GM18502 (cell line): ENCODE data around the gene DNAJC16.
"Not testable (repeated sequence)": the region's sequence is repeated elsewhere in the genome, so short reads cannot be mapped to it uniquely, and the experiment has no call there.

ENCODE experiments used
- ATAC-seq: cut with Tn5 transposase; IDR thresholded peaks from one replicate; pipeline ENCODE4 v1.9.1; 2021; ENCODE audit warnings: mild to moderate bottlenecking; ENCODE audit not compliant: unreplicated experiment, poor library complexity

The DNAJC16 gene

GRCh38 chr1:15575549-15576150 is 49.0 kb downstream of the DNAJC16 start:
- no peak for ATAC-seq

- ATAC-seq: no peak
Measured at GRCh38 chr1:15577691-15578090, 51.0 kb downstream of the DNAJC16 start.

GRCh38 chr1:15578921-15579682 is 52.5 kb downstream of the DNAJC16 start:
- ATAC-seq: peak; percentile 20

DNA sequence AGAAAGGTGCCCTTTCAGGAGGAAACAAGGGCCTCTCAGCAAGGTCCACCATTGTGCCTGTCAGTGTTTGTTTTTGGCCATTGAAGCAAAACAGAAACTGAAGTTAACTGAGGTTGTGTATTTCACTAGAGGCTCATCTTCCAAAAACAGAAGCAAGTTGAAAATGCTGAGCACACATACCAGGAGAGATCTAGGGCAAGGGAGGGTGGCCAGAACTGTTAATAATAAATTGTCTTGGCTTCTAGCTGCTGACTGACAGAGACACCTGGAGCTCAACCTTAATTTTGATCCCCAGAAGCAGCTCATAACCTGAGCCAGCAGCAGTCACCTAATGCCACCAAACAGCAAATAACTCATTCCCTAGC is 53.0 kb downstream of the DNAJC16 start:
- ATAC-seq: peak; percentile 43

- no peak for ATAC-seq
Measured at GRCh38 chr1:15583016-15583706, 56.5 kb downstream of the DNAJC16 start.

DNA sequence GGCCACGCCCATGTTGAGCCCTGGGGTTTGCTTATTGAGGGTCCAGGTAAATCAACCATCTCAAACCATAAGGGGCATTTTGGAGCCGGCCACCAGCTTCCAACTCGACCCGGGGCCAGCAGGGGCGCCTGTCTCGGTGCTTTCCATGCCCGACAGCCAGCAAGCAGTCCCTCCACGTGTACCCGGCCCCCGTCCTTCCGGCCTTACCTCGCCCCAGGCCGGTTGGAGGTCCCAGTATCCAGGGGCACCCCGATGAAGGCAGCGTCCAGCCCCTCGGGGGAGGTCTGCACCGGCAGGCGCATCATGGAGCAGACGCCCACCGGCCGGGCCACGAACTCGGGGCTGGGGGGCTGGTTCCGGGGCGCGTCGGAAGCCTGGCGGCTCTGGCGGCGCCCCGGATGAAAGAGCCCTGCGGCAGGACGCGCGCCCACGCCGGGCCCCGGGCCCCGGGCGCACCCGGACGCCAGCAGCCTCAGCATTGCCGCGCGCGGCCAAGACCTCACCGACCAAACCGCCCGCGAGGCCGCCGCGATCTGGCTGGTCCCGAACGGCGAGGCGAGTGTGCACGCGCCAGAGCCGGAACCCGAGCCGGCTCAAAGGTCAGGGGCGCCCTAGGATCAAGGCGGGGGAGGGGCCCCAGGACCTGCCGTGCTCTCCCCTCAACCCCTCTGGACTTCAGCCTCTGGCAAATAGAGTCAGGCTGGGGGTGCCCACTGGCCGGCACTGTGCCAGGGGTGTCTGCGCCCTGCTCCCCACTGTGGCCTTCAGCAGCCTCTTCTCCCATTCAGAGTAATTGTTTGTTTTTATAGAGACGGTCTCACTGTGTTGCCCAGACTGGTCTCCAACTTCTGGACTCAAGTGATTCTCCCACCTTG is 58.1 kb downstream of the DNAJC16 start, which contains the start of gene AGMAT:
TSS of gene AGMAT (minus strand) at position 563 of the 875 bp plus-strand sequence. CDS start at position 479, 84 bp downstream.
- ATAC-seq: no peak

GRCh38 chr1:15592285-15592684 is 65.6 kb downstream of the DNAJC16 start:
- no peak for ATAC-seq

GRCh38 chr1:15595809-15596617 is 69.4 kb downstream of the DNAJC16 start:
- no peak for ATAC-seq

GRCh38 chr1:15598436-15598835 is 71.8 kb downstream of the DNAJC16 start:
- no peak for ATAC-seq

DNA sequence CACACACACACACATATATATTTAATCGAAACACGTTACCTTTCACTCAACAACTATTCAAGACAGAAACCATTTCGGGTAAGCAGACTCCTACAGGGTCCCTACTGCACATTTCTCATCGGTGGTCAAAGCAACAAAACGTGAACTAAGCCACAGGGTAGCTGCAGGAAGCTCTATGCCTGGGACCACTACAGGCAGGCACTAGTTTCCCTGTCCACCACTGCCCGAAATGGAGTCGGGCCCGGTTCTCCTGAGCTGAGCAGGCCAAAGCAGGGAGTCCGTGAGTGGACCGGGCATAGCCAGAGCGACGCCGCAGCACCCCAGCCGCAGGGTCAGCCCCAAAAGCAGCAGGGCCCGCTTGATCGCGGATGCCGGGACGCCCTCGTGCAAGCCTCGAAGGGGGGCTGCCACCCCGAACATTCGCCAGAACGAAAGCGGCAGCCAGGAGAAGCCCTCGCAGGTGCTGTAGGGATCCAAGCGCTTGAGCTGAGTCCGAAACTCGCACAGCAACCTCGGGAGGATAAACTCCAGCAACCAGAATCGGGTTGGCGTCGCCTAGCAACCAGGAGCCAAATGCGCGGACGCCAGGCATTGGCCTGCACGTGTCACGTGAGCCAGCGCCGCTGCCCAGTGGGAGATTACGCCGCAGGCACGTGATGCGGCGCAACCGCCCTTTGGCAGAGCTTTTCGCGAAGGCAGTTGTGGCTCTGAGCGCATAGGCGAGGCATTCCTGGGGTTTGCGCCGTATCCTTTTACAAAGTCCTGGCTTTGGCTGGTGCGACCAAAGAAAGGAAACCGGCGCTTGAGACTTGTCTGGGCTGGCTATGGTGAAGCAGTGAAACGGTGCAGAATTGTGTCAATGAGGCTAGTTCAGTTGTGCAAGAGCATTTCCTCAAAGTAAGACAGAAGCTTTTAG is 76.7 kb downstream of the DNAJC16 start:
- peak; percentile 95 for ATAC-seq

- ATAC-seq: not testable (repeated sequence)
Measured at GRCh38 chr1:15603966-15604282, 77.3 kb downstream of the DNAJC16 start.

DNA sequence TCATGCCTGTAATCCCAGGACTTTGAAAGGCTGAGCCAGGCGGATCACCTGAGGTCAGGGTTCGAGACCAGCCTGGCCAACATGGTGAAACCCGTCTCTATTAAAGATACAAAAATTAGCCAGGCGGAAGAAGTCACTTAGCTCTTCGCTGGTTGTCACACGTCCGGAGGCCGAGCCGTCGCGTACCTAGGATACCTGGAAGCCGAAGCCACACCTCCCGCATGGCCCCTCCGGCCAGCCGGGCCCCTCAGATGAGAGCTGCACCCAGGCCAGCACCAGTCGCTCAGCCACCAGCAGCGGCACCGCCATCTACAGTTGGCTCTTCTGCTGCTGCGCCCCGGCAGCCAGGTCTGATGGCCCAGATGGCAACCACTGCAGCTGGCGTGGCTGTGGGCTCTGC is 77.8 kb downstream of the DNAJC16 start:
- ATAC-seq: not testable (repeated sequence)

DNA sequence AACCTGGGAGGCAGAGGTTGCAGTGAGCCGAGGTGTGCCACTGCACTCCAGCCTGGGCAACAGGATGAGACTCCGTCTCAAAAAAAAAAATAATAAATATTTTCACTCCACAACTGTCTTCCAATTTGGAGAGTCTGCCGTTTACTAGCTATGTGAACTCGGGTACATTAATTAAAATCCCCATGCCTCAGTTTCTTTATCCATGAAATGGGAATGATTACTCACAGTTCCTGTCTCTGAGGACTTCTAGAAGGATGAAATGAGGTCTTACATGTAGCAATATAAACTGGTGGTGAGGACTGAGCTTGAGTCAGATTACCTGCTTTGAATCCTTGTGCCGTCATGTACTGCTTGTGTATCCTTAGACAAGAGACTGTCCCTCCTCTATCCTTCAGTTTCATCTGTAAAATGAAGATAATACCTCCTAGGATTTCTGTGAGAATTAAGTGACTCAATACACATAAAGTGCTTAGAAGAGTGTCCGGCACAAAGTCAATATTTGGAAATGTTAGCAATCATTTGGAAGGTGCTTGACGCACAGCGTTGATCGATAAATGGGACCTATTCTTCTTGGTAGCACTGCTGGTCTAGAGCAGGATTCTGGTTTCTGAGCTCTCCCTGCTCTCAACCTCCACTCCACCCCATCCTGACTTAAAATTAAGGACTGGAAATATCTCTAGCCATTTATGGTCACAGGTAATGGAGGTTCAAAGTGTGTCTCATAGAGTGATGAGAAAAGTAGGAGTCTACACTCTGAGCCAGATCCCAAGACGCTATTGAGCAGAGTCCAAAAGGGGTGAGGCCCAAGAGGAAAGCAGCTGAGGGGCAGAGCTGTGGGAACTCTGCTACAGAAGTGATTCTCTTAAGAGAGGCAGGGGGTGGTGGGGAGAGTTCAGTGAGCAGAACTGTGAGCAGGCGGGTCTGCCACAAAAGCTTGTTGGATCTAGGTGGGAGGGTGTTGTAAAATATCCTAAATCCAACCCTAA is 79.0 kb downstream of the DNAJC16 start:
- ATAC-seq: no peak

GRCh38 chr1:15609631-15610030 is 83.0 kb downstream of the DNAJC16 start:
- no peak for ATAC-seq

DNA sequence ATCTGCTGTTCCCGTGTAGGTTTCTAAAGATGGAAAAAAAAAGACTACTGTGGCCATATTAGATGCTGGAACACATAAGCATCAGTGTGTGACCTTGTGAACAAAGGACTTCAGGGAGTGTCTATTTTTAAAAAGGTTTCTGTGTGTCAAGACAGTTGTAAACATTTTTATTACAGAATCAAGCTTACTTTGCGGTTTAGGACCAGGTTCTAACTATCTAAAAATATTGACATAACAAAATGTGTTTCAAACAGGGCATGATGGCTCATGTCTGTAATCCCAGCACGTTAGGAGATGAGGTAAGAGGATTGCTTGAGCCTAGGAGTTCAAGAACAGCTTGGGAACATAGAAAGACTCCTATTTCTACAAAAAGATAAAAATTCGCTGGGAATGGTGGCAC is 83.5 kb downstream of the DNAJC16 start:
- no peak for ATAC-seq

GRCh38 chr1:15616373-15617172 is 89.9 kb downstream of the DNAJC16 start:
- peak; percentile 27 for ATAC-seq
